Stimulated activated CD4-positive, alpha-beta T cell treated with anti-CD3 and anti-CD28 coated beads, TNF-alpha, amount 100 ng/mL, for 48 hours (primary cell): ENCODE results near the gene CTIF.

Experiments used
- DNase-seq, 3 donors: peaks; one replicate each; pipeline ENCODE4 v3.0.0-alpha.2; 2020; ENCODE audit warnings: low read depth in 3 of 3

Gene CTIF

GRCh38 chr18:48818329-48819254 is 279.8 kb downstream of the CTIF start:
- no peak for DNase-seq

- DNase-seq, result no peak
Observed at GRCh38 chr18:48819276-48819675, 280.4 kb downstream of the CTIF start.

GRCh38 chr18:48819781-48820482 is 281.1 kb downstream of the CTIF start:
- DNase-seq, result no peak

GRCh38 chr18:48820483-48821250 is 281.8 kb downstream of the CTIF start:
- no peak for DNase-seq

DNA sequence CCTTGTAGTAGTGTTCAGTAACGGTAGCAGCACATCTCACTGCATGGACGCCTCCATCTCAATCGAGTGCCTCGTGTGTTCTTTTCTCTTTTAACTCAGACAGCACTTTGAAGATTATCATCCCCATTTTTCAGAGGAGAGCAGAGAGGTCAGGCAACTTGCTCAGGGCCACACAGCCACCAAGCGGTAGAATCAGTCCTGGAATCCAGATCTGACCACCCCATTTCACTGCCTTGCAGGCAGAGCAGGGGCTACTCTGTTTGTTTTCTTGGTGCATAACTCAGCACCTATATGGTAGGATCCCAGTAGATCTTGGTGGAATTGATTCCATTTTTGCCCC is 282.4 kb downstream of the CTIF start:
- no peak for DNase-seq

- no peak for DNase-seq
Observed at GRCh38 chr18:48821845-48822244, 283.0 kb downstream of the CTIF start.

GRCh38 chr18:48824231-48824970 is 285.6 kb downstream of the CTIF start:
- no peak for DNase-seq

DNA sequence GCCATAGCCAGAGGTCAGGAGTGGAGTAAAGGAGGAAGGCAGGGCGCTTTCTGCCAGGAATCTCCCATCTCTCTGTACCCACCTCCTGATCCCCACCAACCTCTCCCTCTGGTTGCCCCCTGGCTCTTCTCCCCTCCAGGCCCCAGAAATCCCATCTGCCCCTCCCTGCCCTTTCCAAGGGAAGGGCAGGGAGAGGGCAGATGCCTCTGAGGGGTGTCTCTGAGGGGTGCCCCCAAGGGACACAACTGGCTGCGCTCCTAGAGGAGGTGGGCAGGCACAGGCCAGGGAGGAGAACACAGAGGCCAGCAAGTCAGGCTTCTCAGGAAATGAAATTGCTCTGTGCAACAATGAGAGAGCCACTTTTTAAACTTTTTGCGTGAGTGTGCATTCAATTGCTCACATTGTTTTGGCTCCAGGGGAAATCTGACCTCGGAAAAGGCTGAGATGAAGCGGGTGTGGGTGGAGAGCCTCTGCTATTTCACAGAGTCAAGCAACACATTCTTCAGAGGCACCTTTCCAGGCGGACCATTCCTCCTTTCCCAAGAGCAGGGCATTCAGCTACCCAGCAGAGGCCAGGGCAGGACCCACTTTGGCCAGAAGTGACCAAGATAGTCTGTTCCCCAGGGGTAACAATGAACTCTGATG is 286.4 kb downstream of the CTIF start:
- DNase-seq, result no peak

DNA sequence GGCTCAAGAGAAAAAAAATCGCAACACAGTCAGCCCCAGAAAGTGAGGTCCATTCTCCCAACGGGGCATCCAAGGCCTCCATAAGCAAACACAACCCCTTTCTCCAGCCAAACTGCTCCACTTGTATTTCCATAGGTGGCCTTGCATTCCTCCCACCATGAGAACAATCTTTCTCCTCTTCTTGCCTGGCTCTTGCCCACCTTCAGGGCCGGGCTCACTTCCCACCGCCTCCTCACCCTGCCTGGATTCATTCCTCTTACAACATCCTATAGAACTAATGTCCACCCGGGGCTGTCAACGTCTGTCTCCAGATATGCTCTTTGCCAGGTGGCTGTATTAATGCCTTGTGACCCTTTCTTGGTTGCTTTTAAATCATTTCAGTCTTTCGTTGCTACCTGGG is 287.4 kb downstream of the CTIF start:
- no peak for DNase-seq

- DNase-seq, result no peak
Observed at GRCh38 chr18:48826806-48827205, 288.0 kb downstream of the CTIF start.

- no peak for DNase-seq
Observed at GRCh38 chr18:48827291-48828193, 288.7 kb downstream of the CTIF start.

DNA sequence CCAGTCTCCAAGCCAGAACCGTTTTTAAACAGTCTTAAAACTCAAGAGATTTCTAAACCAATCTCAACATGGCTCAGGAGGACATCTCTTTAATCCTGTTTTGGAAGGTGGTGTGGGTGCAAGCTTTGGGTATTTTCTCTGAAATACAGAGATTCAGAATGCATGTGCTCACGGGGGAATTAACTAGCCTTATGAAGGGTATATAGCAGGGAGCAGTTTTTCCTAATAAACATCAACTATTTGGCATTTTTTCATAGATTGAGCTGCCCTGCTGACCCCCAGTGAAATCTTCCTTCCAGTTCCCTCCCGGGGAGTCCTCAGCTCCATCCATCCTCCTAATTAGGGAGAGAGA is 289.3 kb downstream of the CTIF start:
- DNase-seq, result no peak

- no peak for DNase-seq
Observed at GRCh38 chr18:48828691-48829442, 290.0 kb downstream of the CTIF start.

GRCh38 chr18:48829443-48830149 is 290.8 kb downstream of the CTIF start:
- no peak for DNase-seq

GRCh38 chr18:48831113-48831759 is 292.4 kb downstream of the CTIF start:
- DNase-seq, result no peak

- DNase-seq, result no peak
Observed at GRCh38 chr18:48831802-48832201, 293.0 kb downstream of the CTIF start.

DNA sequence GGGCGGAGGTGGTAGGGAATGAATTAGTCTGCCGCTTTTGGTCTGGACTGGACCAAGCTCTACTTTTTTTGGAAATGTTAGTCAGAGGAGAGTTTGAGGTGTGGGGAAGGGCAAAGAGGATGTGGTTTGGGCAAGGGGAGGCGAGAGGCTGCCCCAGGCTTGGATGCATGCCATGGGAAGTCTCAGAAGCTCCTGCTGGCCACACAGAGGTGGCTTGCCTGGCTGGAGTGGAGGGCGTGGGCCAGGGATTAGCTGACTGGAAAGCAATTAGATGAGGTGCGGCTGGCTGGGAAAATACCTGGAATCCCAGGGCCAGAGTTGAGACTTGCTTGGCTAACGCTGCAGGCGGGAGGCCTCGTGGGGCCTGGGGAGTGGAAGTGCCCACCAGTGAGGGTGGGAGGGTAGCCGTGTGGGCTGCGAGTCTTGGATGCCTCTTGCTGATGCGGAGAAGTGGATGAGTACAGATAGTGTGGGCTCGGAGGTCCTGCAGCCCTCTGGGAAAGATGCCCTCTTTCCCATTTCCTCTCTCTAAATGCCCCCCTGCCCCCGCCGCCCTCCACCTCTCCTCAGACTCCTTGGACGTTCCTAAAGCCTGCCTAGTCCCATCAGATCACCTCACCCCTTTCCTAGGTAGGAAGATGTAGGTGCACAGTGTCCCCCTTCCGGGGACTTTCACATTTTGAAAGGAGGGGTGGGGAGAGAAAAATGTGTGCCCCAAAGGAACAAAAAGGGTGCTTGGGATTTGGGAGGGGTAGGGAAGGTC is 294.3 kb downstream of the CTIF start:
- DNase-seq, result no peak
